Amniotic epithelial cell (primary cell): ENCODE measurements around the gene KIF2C.
"Not testable (repeated sequence)": the region's sequence is repeated elsewhere in the genome, so short reads cannot be mapped to it uniquely, and the experiment has no call there.

Experiments
- DNase-seq: peaks from one replicate; pipeline ENCODE4 v3.0.0-alpha.2; 2010; ENCODE audit warnings: low read depth

KIF2C gene

DNA sequence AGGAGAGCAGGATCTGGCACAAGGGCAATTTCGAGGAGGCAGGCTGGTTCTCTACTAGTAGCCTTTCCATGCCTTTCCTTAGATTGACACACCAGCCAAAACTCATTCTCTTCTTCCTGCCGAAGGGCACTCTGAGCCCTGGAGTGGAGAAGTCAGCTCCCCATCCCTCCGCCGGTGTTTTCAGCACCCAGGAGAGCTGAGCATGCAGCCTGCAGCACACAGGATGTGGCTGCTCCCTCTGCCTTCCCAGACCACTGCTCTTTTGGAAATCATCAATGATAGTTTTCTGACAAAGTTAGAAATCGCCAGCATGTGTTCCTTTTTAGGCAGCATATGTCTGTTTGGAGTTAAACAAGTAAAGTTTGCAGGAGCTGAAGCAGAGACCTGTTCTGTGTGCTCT, 20.3 kb upstream of the KIF2C start:
- DNase-seq: no peak

DNA sequence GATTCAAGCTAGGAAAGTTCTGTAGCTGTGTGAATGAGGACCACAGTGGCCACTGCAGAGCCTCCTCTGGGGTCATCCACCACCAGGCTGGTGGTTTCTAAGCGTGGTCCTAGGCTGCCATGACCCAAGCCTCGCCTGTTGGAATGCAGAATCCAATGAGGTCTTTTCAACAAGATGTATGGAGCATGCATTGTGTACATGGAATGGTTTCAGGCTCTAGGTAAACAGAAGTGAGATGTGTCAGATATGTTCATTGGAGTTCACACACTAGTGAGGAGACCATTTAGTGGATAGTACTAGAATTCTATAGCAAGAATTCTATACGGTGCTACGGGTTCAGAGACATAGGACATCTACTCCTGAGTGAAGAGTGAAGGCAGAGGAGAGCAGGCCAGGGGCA, 19.4 kb upstream of the KIF2C start:
- no peak for DNase-seq

DNA sequence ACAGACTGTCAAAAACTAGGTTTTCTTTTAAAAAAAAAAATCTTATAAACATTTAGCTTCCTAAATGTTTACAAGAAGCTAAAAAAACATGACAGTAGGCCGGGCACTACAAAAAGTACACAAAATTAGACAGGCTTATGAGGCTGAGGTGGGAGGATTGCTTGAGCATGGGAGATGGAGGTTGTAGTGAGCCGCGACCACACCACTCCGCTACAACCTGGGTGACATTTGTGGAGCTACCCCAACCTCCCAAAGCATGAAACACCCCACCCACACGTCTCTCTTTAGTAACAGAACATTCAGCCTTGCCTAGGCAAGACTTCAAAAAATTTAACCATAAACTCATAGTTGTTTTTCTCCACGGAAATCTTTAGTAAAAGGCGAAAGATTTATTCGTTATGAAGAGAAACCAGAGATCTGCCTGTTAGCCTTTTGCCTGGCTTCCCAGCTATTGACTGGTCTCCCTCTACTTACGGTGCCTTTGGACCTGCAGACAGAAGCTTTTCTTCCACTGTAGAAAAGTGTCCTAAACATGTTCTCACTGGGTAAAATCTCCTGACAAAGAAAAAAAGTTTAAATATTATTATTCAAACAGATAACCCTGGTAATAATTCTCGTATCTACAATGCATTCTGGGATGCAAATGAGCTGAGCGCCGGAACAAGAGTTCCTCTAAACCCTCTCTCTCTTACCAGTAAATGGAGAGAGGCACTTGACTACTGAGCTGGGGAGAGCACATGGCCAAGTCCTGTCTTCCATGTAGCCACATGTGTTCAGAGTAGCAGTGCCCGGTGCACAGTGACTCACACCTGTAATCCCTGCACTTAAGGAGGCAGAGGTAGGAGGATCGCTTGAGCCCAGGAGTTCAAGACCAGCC, 17.9 kb upstream of the KIF2C start:
- DNase-seq: peak; percentile 100

DNA sequence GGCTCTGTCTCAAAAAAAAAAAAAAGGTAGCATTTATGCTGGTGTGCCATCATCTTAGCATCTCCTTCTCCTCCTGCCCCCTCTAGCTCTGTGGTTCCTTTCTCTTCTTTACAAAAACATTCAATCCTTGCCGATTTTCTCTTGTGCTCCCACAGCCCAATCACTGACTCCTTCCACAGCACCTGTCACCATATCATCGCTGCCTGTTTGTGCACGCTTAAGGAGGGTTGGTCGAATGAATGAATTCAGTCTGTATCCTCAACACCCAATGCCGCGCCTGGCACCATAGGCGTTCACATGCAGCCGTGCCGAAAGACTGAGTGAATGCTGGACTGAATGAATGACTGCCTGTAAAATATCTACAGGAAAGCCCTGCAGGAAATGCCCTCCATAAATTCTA, 16.6 kb upstream of the KIF2C start:
- DNase-seq: no peak

DNA sequence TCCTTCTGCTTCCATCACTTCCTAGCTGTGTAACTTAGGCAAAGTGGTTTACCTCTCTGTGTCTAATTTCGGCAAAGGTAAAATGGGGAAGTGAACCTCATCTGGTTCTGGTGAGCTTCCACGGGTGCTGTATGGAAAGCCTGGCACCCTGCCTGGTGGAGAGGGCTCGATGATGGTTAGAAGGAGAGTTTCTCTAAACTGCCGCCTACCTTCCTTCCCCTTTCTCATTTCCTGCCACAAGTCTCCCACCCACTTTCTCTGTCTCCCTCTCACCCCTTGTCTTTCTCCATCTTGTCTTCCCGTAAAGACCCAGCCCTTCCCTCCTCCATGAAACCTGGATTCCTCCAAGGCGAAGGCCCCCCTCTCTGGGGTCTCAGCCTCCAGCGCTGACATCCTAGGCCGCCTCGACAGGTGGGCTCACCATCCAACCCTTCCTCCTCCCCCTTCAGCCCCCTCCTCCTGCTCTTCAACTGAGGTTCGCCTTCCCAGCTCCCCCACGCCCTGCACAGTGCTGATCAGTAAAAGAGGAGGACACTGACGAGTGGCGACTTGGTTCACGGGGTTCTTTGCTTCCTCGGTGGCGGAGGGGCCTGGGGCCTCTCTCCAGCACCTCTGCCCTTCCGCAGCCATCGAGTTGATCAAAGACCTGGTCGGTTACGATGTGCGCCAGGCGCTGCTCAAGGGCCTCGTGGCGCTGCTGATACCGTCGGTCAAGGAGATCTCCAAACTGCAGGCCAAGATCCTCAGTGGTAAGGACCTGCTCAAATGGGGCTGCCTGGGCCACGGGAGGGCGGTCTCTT, 15.9 kb upstream of the KIF2C start:
- no peak for DNase-seq

DNA sequence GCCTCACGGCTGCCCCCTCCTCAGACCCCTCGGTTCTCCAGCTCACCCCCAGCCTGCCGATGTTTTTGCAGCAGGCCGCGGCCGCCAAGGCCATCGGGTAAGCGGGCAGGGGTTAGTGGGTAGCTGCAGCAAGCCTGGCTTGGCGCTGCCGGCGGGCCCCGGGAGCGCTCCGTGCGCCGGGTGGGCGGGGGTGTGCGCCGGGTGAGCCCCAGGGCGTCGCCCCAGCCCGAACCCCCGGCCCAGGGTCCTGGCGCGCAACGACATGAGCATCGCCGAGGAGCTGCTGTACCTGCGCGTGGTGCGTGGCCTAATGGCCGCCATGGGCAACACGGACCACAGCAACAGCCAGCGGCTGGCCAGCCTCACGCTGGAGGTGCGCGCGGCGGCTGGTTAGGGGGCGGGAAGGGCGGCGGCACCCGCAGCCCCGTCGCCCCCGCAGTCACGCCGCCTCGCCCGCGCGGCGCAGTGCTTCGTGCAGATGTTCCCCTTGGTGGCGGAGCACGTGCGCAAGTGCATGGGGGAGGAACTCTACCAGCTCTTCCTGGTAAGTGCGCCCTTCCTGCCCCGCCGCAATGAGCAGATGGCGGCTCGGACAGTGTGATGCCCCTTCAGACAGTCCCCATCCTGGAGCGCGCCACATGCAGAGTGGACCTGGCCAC, 15.2 kb upstream of the KIF2C start:
- no peak for DNase-seq

DNA sequence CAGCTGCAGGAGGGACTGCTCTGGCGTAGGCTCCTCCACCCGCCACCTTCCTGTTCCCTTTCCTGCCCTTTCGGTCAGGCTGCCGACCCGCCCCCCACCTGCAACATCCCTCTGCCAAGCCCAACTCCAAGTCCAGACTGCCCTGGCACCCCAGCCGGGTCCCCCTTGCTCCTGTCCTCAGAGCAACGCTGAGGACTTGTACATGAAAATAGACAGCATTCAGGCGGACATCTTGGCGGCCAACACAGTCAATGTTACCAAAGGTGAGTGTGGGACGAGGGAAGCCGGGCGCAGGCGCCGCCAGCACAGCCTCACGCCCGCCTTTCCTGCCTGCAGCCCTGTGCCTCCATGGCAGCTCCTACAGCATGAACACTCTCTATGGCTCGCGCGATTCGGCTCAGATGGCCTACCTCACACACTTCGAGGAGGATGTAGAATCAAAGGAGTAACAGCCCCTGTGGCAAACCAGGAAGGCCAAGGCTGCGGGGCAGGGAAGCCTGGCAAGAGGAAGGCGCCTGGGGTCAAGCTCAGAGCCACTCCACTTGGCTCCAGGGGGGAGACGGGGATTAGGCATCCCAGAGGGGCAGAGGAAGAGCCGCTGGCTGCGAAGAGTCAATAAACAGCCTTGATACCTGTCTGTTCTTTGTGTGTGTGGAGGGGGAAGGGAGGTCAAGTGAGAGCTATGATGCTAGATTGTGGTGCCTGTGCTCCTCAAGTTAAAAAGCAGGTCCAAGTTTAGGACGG, 14.5 kb upstream of the KIF2C start:
- no peak for DNase-seq

DNA sequence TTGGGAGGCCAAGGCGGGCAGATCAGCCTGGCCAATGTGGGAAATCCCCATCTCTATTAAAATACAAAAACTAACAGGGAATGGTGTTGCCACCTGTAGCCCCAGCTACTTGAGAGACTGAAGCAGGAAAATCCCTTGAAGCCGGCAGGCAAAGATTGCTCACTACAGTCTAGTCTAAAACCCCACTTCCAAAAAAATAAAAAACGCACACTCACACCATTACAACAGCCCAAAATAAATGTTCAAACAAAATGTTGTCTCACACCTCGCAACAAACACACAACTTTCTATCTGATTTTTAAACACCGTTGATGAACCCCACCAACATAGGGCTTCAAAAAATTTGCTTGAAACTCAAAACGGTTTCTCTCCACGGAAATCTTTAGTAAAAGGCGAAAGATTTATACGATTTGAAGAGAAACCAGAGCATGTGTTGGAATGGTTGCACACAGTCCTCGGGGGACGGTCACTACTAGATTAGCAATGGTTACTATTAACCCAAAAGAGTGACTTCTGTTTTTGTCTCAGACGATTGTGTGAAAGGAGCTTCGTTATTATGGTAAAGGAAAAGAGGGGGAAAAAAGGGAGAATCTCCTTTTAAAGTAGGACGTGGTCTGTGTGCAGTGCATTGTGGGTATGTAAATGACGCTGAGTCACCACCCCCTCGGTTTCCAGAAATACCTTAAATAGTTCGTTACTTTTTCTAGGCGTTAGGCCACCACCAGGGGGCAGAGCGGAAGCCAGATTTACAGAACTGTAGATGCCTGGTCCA, 8.7 kb upstream of the KIF2C start, which contains the start of gene RNU5D-1:
Gene RNU5D-1, minus strand, starts transcription at position 430 of the 772 bp plus-strand sequence.
- peak; percentile 99 for DNase-seq

DNA sequence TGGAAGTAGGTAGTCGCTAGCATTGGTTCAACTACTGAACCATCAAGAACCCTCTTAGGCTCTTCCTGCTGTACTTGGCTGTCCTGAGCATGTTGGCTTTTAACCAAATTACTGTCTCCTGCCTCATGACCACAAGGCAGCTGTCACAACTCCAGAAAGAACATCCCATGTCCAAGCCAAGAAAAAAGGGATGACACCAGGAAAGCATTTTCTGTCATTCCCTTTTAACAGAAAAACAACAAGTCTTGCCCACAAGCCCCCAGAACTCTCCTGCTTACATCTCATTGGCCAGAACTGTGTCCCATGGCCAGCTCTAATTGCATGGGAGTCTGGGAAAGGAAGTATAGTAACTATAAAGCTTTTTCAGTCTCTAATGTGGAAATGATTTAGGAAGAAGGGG, 6.3 kb upstream of the KIF2C start:
- peak; percentile 53 for DNase-seq

DNA sequence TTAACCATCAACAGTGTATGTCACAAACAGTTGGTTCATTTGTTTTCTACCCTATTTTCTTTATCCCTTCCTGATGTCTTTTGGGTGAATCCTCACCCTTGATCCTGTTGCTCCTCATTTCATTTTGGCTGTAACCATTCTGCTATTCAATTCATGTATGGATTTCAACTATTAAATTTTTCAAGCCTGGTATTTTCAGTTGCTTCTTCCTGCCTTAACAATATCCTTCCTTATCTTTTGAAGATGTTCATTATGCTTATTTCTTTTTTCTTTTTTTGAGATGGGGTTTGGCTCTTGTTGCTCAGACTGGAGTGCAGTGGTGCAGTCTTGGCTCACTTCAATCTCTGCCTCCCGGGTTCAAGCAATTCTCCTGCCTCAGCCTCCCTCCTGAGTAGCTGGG, 5.9 kb upstream of the KIF2C start:
- no peak for DNase-seq

DNA sequence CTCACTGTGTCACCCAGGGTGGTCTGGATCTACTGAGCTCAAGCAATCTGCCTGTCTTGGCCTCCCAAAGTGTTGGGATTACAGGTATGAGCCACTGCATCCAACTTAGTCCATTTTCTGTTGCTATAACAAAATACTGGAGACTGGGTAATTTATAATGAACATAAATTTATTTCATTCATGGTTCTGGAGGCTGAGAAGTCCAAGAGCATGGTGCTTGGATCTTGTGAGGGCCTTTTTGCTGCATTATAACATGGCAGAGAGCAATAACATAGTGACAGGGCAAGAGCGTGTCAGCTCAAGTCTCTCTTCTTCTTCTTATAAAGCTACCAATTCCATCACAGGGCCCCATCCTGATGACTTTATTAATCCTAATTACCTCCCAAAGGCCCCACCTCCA, 3.6 kb upstream of the KIF2C start:
- no peak for DNase-seq

DNA sequence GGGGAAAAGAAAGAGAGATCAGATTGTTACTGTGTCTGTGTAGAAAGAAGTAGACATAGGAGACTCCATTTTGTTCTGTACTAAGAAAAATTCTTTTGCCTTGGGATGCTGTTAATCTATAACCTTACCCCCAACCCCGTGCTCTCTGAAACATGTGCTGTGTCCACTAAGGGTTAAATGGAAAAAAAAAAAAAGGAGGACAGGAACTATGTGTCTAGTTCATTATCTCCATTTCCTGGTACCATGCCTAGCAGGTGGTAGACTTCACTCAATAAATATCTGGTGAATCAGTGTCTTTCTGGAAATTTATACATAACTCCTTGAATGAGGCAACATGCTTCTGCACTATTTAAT, 707 bp upstream of the KIF2C start:
- peak; percentile 43 for DNase-seq

DNA sequence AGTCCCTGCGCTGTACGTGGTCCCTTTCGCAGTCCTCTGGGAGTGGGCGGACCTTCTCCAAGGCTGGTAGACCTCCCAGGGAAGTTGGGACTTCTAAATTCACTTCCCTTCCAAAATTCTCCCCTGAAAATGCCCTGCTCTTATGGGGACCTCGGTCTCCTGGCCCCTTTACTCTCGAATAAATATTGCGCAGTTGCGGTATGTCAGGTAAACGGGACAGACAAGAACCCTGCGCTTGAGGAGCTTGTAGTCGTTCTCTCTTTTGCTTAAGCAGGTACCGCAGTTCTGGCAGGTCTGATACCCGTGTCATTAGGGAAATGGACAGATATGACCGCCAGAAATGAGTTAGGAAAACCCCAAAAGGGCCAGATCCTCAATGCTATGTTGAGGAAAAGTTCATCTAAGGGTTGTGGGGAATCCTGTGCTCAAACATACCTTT, 561 bp downstream of the KIF2C start:
- DNase-seq: no peak

DNA sequence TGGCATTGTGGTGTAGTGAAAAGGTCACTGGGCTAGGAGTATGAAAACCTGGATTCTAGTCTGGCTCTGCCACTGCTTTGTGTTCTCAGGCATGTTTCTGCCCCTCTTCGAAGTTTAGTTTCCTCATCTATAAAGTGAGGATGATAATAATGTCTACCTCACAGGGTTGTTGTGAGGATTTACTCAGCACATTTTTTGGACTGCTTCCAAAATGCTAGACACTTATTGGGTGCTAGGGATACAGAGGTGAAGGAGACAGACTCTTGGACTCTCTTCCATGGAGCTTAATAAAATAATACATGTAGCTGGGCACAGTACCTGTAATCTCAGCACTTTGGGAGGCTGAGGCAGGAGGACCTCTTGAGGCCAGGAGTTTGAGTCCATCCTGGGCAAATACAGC, 3.6 kb downstream of the KIF2C start:
- no peak for DNase-seq

DNA sequence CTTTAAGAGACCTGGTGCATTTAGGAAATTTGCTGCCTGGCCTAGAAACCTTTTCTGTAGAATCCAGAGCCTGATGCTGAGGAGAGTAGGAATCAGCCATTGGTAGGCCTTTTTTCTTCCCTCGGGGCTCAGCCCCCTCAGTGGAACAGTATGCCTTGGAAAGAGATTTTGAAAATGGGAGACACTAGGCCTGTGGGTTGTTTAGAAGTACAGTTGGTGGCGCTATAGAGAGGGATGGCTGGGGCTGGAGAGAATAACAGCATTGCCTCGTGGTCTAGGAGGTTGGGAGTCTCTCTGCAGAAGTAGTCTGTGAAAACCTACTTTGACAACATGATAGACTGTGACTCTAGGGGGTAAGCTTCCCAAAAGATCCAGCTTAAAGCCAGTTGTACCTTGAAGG, 8.2 kb downstream of the KIF2C start:
- no peak for DNase-seq

DNA sequence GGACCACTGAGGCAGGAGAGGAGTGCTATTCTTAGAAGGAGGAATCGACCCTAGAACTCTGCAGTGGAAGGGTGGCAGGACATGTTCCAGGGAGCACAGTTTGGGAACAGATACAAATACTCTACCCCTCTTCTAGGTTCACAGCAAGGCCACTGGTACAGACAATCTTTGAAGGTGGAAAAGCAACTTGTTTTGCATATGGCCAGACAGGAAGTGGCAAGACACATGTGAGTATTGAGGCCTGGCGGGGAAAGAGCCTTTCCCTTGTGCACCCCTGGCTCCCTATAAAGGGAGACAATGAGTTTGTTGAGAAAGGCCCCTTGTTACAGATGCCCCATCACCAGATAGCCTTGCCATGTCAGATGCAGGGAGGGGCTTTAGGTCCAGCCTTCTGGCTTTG, 17.8 kb downstream of the KIF2C start:
- DNase-seq: no peak

DNA sequence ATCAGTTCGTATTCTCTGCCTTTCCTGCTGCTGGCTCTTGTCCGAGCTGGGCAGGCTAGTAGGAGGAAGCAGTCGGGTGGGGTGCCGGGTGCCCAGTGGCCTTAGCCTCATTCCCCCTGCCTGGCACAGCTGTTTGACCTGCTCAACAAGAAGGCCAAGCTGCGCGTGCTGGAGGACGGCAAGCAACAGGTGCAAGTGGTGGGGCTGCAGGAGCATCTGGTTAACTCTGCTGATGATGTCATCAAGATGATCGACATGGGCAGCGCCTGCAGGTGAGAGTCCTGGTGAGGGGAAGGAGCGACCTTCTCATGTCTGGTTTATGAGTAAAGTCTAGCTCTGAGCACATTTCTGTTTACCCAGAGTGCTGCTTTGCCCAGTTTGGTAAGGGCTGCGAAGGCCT, 19.4 kb downstream of the KIF2C start:
- no peak for DNase-seq

DNA sequence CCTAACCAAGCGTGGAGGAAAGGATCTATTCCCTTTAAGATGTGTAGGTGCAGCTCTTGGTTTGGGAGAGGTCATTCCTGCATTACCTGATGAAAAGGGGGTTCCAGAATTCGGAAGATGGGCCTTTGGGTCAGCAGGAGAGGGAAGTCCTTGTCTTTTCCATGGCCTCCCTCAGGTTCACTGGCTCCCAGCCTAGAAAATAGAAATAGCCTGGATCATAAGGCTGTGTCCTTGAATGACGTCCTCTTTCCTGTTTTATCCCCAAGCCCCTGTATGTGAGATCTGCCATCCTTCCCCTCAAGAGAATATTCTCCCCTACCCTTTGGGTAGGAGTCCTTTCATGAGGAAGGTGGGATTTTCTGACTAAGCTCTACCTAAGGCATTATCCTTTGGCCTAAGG, 21.2 kb downstream of the KIF2C start:
- no peak for DNase-seq

DNA sequence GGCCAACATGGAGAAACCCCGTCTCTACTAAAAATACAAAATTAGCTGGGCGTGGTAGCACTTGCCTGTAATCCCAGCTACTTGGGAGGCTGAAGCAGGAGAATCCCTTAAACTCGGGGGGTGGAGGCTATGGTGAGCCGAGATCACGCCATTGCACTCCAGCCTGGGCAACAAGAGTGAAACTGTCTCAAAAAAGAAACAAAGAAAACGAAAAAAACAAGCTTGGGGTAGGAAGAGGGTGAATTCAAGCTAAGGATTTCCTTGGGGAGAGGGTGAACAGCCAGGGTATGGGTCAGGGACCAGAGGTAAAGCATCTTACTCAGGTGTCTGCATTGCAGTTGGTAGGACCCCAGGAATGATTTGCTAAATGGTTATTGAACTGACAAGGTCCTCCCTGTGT, 26.8 kb downstream of the KIF2C start:
- DNase-seq: not testable (repeated sequence)

DNA sequence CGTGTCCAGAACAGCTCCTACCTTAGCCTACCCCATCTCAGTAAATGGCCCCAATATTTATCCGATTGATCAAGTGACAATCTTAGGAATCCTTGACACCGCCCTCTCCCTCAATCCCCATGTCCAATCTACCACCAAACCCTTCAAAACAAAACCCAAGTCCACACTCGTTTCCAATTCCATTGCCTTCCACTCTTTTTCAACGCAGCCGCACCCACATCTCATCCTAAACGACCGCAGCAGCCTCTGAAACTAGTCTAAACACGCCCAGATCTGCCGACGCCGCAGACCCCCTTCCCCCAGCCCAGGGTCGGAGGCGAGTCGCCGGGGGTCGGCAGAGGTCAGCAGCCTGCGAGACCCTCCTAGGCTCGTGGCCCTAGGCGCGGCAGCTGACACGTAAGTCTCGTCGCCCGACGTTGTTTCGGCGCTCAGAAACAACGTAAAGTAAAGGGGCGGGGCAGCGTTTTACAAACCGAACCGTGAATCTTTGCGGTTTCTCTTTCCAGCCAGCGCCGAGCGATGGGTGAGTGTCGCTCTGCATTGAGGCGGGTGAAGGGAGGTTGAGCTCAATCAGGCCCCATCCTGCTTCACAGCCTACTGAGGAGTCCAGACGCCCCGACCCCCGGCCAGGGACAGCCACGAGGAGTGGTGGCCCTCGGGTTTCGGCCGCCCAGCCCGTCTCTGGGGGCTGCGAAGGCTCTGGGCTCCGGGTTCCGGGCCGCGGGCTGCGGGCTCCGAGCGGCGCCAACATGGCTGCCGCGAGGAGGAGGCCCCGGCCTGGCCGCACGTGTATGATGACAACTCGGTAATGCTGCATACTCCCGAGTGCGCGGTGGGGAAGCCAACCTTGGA, 35.7 kb downstream of the KIF2C start, which contains the start of gene RPS8:
Gene RPS8, plus strand, starts transcription at position 463 of the 852 bp plus-strand sequence. Its CDS starts 57 bp downstream, at position 520.
- peak; percentile 91 for DNase-seq
